ENCODE measurements around the gene ITCH.

DNA sequence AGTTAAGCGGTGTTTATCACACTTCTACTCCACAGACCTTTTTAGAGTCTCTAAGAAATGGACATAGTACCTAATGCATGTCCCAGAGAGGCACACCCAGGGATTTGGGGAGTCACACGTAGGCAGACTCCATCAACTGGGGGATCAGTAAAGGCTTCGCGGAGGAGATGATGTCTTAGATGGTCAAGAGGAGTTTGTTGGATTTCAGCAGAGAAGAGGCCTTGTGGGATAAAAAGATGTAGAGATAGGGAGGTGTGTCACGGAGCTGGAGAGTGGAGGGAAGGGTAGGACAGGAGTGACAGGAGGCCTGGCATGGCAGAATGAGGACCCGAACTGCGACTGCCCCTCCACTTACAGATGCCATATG, 162.3 kb downstream of the ITCH start:
- TF ChIP-seq EZH2 (IDR thresholded peaks at IDR 0.05; ENCODE audit: borderline replicate concordance, low read length) = no peak
- no peak for TF ChIP-seq CTCF (conservative IDR thresholded peaks at IDR 0.05 in 1 of 2, IDR thresholded peaks at IDR 0.05 in 1 of 2; ENCODE audit: extremely low read depth in 1 of 2, insufficient read depth in 1 of 2, low read depth in 1 of 2, low read length in 2 of 2)
